ENCODE measurements around the gene PDXK. TPM values are rescaled to one million over a fixed set of nuclear protein-coding genes. Genes with fewer than 3 reads are reported as not detected.

The PDXK gene
- total and polyA plus RNA-seq, 9 of the 15 experiments (the other 6 are each of a cell fraction or from before 2014, with no cell fraction given): 5.6 to 162 (median 76.5) TPM

- no peak for TF ChIP-seq NCOA2 (IDR thresholded peaks at IDR 0.05; ENCODE audit: partially characterized antibody in 2 of 2)
- TF ChIP-seq NONO (IDR thresholded peaks at IDR 0.05; ENCODE audit: low read depth in 2 of 2, low read length in 1 of 2): peak in 1 of 2 experiments; percentile 96; a peak in 2 of 4 replicates
- TF ChIP-seq DIDO1 (tag; IDR thresholded peaks at IDR 0.05; ENCODE audit: low read depth): peak; percentile 62; the same call in 1 of the 2 replicates
- no peak for TF ChIP-seq ZNF76 (CRISPR knock-in tag; IDR thresholded peaks at IDR 0.05; ENCODE audit: borderline replicate concordance)
- TF ChIP-seq CHD4 (IDR thresholded peaks at IDR 0.05; ENCODE audit: insufficient read depth, insufficient replicate concordance, low read depth, low read length, poor library complexity, severe bottlenecking): no peak
- TF ChIP-seq ZNF280B (CRISPR knock-in tag; IDR thresholded peaks at IDR 0.05): no peak
- TF ChIP-seq USF1 (CRISPR knock-in tag; IDR thresholded peaks at IDR 0.05): peak; percentile 99
- peak; percentile 83 for TF ChIP-seq PRDM10 (IDR thresholded peaks at IDR 0.05; ENCODE audit: partially characterized antibody)
- TF ChIP-seq KAT7 (CRISPR knock-in tag; IDR thresholded peaks at IDR 0.05; ENCODE audit: borderline replicate concordance): no peak; the same call in 1 of the 2 replicates
- TF ChIP-seq RHOXF2B (CRISPR knock-in tag; conservative IDR thresholded peaks at IDR 0.05): 0 out of 2 replicates have a peak, but pooled peaks have one; percentile 73
- TF ChIP-seq GATAD2A (IDR thresholded peaks at IDR 0.05): peak; percentile 86; the same call in 1 of the 2 replicates
Observed at GRCh38 chr21:43728467-43729390, 9.8 kb downstream of the PDXK start (continued).

Measured in K562 (cell line).